ENCODE measurements around the gene CFAP77. TPM values are rescaled to one million over a fixed set of nuclear protein-coding genes. Genes with fewer than 3 reads are reported as not detected.

Gene CFAP77
- total and polyA plus RNA-seq, 2 of the 13 experiments (the other 11 are each of a cell fraction or from before 2014, with no cell fraction given) = not detected

GRCh38 chr9:132451276-132451675 is 41.3 kb downstream of the CFAP77 start:
- TF ChIP-seq ZNF282 (IDR thresholded peaks at IDR 0.05; ENCODE audit: partially characterized antibody) (no peak), SIN3A (IDR thresholded peaks at IDR 0.05; ENCODE audit: borderline replicate concordance, low read depth, low read length) (no peak), TAF15 (IDR thresholded peaks at IDR 0.05; ENCODE audit: low read depth, low read length, poor library complexity, severe bottlenecking) (no peak), ZNF333 (CRISPR knock-in tag; IDR thresholded peaks at IDR 0.05; ENCODE audit: borderline replicate concordance) (no peak), ZEB1 (IDR thresholded peaks at IDR 0.05; ENCODE audit: insufficient replicate concordance, low read depth) (no peak), ZNF780A (CRISPR knock-in tag; IDR thresholded peaks at IDR 0.05) (no peak), RBM39 (IDR thresholded peaks at IDR 0.05; ENCODE audit: low read depth, low read length, poor library complexity, severe bottlenecking) (no peak), MLLT10 (CRISPR knock-in tag; IDR thresholded peaks at IDR 0.05) (no peak), AGO1 (IDR thresholded peaks at IDR 0.05; ENCODE audit: low read depth, low read length, poor library complexity, severe bottlenecking) (no peak)
- ATAC-seq (no peak), DNase-seq (ENCODE audit: low spot score) (no peak), FAIRE-seq (no peak)
- H3K4me2 ChIP-seq (ENCODE audit: low read depth, low read length) = no peak overlapping the region
- no peak overlapping the region for H3K27ac ChIP-seq (ENCODE audit: extremely low read length, insufficient read depth, low read length)
- H4K20me1 ChIP-seq (ENCODE audit: insufficient read depth, low read length) = no peaks in the 10 kb centered on the region
- ChIA-PET CTCF (ENCODE audit: low intra/inter-chr PET ratio, low total read pairs) (no interaction called here), POLR2A (no interaction called here)
- H3K4me1 ChIP-seq (ENCODE audit: insufficient read depth, low read length) = no peaks in the 10 kb centered on the region
- no peaks in the 10 kb centered on the region for H3K79me2 ChIP-seq (ENCODE audit: insufficient read depth, low read length)
- no peak overlapping the region for H3K4me3 ChIP-seq (replicated peaks in 1 of 3; ENCODE audit: insufficient read depth in 1 of 3, low read depth in 2 of 3, low read length in 3 of 3)
- no peaks in the 10 kb centered on the region for H3K9me3 ChIP-seq (ENCODE audit: low read length)
- BruUV-seq (replicated peaks) = no TSS peak
- 65% methylated on average over 10 of the region's 10 CpGs for WGBS (ENCODE audit: low lambda C conversion rate)
- no peaks in the 10 kb centered on the region for H3K36me3 ChIP-seq (replicated peaks in 1 of 2; ENCODE audit: control insufficient read depth in 1 of 2, insufficient read depth in 2 of 2, low read length in 2 of 2)
- H3K27me3 ChIP-seq (ENCODE audit: control insufficient read depth in 1 of 2, insufficient read depth in 2 of 2, low read length in 2 of 2) = peaks cover 3 to 41% of the 10 kb centered on the region in 2 experiments
- no peak overlapping the region for H2AFZ ChIP-seq (ENCODE audit: low read length)
- no peak overlapping the region for H3K9ac ChIP-seq (ENCODE audit: insufficient read depth, low read depth, low read length)
- intact Hi-C loops (cut with micrococcal nuclease; ENCODE audit: unreplicated experiment) (no loop called here), in situ Hi-C loops (cut with HindIII; ENCODE audit: extremely low pct_ligation_motif_present, low pct_unique_long_range_greater_than_20kb) (no loop called here)

GRCh38 chr9:132456241-132456640 is 46.2 kb downstream of the CFAP77 start:
- BruUV-seq (replicated peaks) = no TSS peak
- Histone ChIP-seq H4K20me1 (ENCODE audit: insufficient read depth, low read length) (no peaks in the 10 kb centered on the region), H3K79me2 (ENCODE audit: insufficient read depth, low read length) (no peaks in the 10 kb centered on the region), H3K36me3 (replicated peaks in 1 of 2; ENCODE audit: control insufficient read depth in 1 of 2, insufficient read depth in 2 of 2, low read length in 2 of 2) (no peaks in the 10 kb centered on the region), H3K9me3 (ENCODE audit: low read length) (no peaks in the 10 kb centered on the region), H3K4me1 (ENCODE audit: insufficient read depth, low read length) (no peaks in the 10 kb centered on the region), H3K4me3 (replicated peaks in 1 of 3; ENCODE audit: insufficient read depth in 1 of 3, low read depth in 2 of 3, low read length in 3 of 3) (no peak overlapping the region), H3K27me3 (ENCODE audit: control insufficient read depth in 1 of 2, insufficient read depth in 2 of 2, low read length in 2 of 2) (peaks cover 3 to 43% of the 10 kb centered on the region in 2 experiments), H3K9ac (ENCODE audit: insufficient read depth, low read depth, low read length) (no peak overlapping the region), H3K27ac (ENCODE audit: extremely low read length, insufficient read depth, low read length) (no peak overlapping the region), H3K4me2 (ENCODE audit: low read depth, low read length) (no peak overlapping the region), H2AFZ (ENCODE audit: low read length) (no peak overlapping the region)
- intact Hi-C loops (cut with micrococcal nuclease; ENCODE audit: unreplicated experiment) (no loop called here), in situ Hi-C loops (cut with HindIII; ENCODE audit: extremely low pct_ligation_motif_present, low pct_unique_long_range_greater_than_20kb) (no loop called here)
- ChIA-PET CTCF (ENCODE audit: low intra/inter-chr PET ratio, low total read pairs) (no interaction called here), POLR2A (no interaction called here)
- no peak for FAIRE-seq
- WGBS (ENCODE audit: low lambda C conversion rate) = 74% methylated on average over 8 of the region's 8 CpGs
- ATAC-seq = no peak
- no peak for DNase-seq (ENCODE audit: low spot score)
- TF ChIP-seq CREBL2 (CRISPR knock-in tag; IDR thresholded peaks at IDR 0.05; ENCODE audit: borderline replicate concordance) (no peak), ZNF740 (CRISPR knock-in tag; IDR thresholded peaks at IDR 0.05) (no peak), JUNB (CRISPR knock-in tag; IDR thresholded peaks at IDR 0.05; ENCODE audit: borderline replicate concordance) (no peak), MYNN (CRISPR knock-in tag; IDR thresholded peaks at IDR 0.05; ENCODE audit: low read depth) (no peak), ZNF354B (CRISPR knock-in tag; IDR thresholded peaks at IDR 0.05) (no peak), ZNF609 (CRISPR knock-in tag; IDR thresholded peaks at IDR 0.05; ENCODE audit: borderline replicate concordance) (no peak)
